ENCODE measurements around the gene MBOAT2. TPM values are rescaled to one million over a fixed set of nuclear protein-coding genes. Genes with fewer than 3 reads are reported as not detected.

MBOAT2 gene
- total and polyA plus RNA-seq, 2 experiments from 2014 or later, result 87.4 to 103 TPM

- 92 to 95% methylated on average over 11 of the region's 11 CpGs for WGBS, 2 experiments (ENCODE audit: low coverage in 1 of 2, low lambda C conversion rate in 2 of 2, missing lambda C conversion rate in 2 of 2)
- TF ChIP-seq EZH2 (IDR thresholded peaks at IDR 0.05; ENCODE audit: insufficient read depth, poor library complexity, severe bottlenecking) (no peak), EZH2phosphoT487 (IDR thresholded peaks at IDR 0.05; ENCODE audit: insufficient read depth, low read depth) (no peak)
- H2AFZ ChIP-seq, result no peak overlapping the region
- in situ Hi-C loops (cut with MboI), result no loop called here
- peaks cover 50% of the 10 kb centered on the region for H3F3A ChIP-seq (ENCODE audit: insufficient read depth)
- H3K36me3 ChIP-seq (ENCODE audit: low read depth), result no peaks in the 10 kb centered on the region
- no peak overlapping the region for H3K9ac ChIP-seq
- H3K79me2 ChIP-seq (ENCODE audit: insufficient read depth), result peaks cover 97% of the 10 kb centered on the region
- H3K27ac ChIP-seq, result peak overlapping the region; percentile 66
- H3K9me3 ChIP-seq (ENCODE audit: low read depth), result no peaks in the 10 kb centered on the region
- no peak overlapping the region for H3K4me3 ChIP-seq
- no peaks in the 10 kb centered on the region for H3K9me2 ChIP-seq (ENCODE audit: insufficient read depth)
- H4K20me1 ChIP-seq (ENCODE audit: insufficient read depth), result no peaks in the 10 kb centered on the region
- H3K4me2 ChIP-seq (ENCODE audit: unreplicated experiment), result peak overlapping the region; percentile 63
- H3K27me3 ChIP-seq (replicated peaks; ENCODE audit: insufficient read depth), result no peaks in the 10 kb centered on the region
- H3K4me1 ChIP-seq (ENCODE audit: insufficient read depth), result peaks cover 71% of the 10 kb centered on the region
- peak; percentile 18 for DNase-seq
These were observed 17.0 kb downstream of the MBOAT2 start for GRCh38 chr2:8986327-8986976.

GRCh38 chr2:8985561-8986326, 17.7 kb downstream of the MBOAT2 start:
- H3K27ac ChIP-seq, result peak overlapping the region; percentile 66
- TF ChIP-seq EZH2 (IDR thresholded peaks at IDR 0.05; ENCODE audit: insufficient read depth, poor library complexity, severe bottlenecking) (no peak), EZH2phosphoT487 (IDR thresholded peaks at IDR 0.05; ENCODE audit: insufficient read depth, low read depth) (no peak)
- H3K9ac ChIP-seq, result no peak overlapping the region
- H3K4me3 ChIP-seq, result no peak overlapping the region
- no peaks in the 10 kb centered on the region for H3K9me3 ChIP-seq (ENCODE audit: low read depth)
- peak; percentile 70 for DNase-seq
- H3K4me1 ChIP-seq (ENCODE audit: insufficient read depth), result peaks cover 71% of the 10 kb centered on the region
- H3K36me3 ChIP-seq (ENCODE audit: low read depth), result no peaks in the 10 kb centered on the region
- peaks cover 50% of the 10 kb centered on the region for H3F3A ChIP-seq (ENCODE audit: insufficient read depth)
- H4K20me1 ChIP-seq (ENCODE audit: insufficient read depth), result no peaks in the 10 kb centered on the region
- H3K79me2 ChIP-seq (ENCODE audit: insufficient read depth), result peaks cover 97% of the 10 kb centered on the region
- WGBS, 2 experiments (ENCODE audit: low coverage in 1 of 2, low lambda C conversion rate in 2 of 2, missing lambda C conversion rate in 2 of 2), result 77 to 83% methylated on average over 4 of the region's 4 CpGs
- no peak overlapping the region for H2AFZ ChIP-seq
- H3K9me2 ChIP-seq (ENCODE audit: insufficient read depth), result no peaks in the 10 kb centered on the region
- H3K4me2 ChIP-seq (ENCODE audit: unreplicated experiment), result peak overlapping the region; percentile 59
- H3K27me3 ChIP-seq (replicated peaks; ENCODE audit: insufficient read depth), result no peaks in the 10 kb centered on the region
- in situ Hi-C loops (cut with MboI), result no loop called here

- in situ Hi-C loops (cut with MboI), result no loop called here
- peaks cover 97% of the 10 kb centered on the region for H3K79me2 ChIP-seq (ENCODE audit: insufficient read depth)
- H3K9ac ChIP-seq, result no peak overlapping the region
- peak overlapping the region; percentile 56 for H3K4me2 ChIP-seq (ENCODE audit: unreplicated experiment)
- H4K20me1 ChIP-seq (ENCODE audit: insufficient read depth), result no peaks in the 10 kb centered on the region
- H3K9me2 ChIP-seq (ENCODE audit: insufficient read depth), result no peaks in the 10 kb centered on the region
- H3K4me1 ChIP-seq (ENCODE audit: insufficient read depth), result peaks cover 68% of the 10 kb centered on the region
- H2AFZ ChIP-seq, result no peak overlapping the region
- 81 to 82% methylated on average over 4 of the region's 4 CpGs for WGBS, 2 experiments (ENCODE audit: low coverage in 1 of 2, low lambda C conversion rate in 2 of 2, missing lambda C conversion rate in 2 of 2)
- no peaks in the 10 kb centered on the region for H3K36me3 ChIP-seq (ENCODE audit: low read depth)
- TF ChIP-seq EZH2 (IDR thresholded peaks at IDR 0.05; ENCODE audit: insufficient read depth, poor library complexity, severe bottlenecking), result no peak
- no peak for TF ChIP-seq EZH2phosphoT487 (IDR thresholded peaks at IDR 0.05; ENCODE audit: insufficient read depth, low read depth)
- peak overlapping the region; percentile 66; the same call in 1 of the 2 replicates for H3K27ac ChIP-seq
- no peaks in the 10 kb centered on the region for H3K27me3 ChIP-seq (replicated peaks; ENCODE audit: insufficient read depth)
- H3F3A ChIP-seq (ENCODE audit: insufficient read depth), result peaks cover 50% of the 10 kb centered on the region
- DNase-seq, result peak; percentile 8
- no peaks in the 10 kb centered on the region for H3K9me3 ChIP-seq (ENCODE audit: low read depth)
- H3K4me3 ChIP-seq, result no peak overlapping the region
These were observed 18.6 kb downstream of the MBOAT2 start for GRCh38 chr2:8984855-8985254.

GRCh38 chr2:8984157-8984556, 19.3 kb downstream of the MBOAT2 start:
- no peaks in the 10 kb centered on the region for H4K20me1 ChIP-seq (ENCODE audit: insufficient read depth)
- TF ChIP-seq EZH2 (IDR thresholded peaks at IDR 0.05; ENCODE audit: insufficient read depth, poor library complexity, severe bottlenecking) (no peak), EZH2phosphoT487 (IDR thresholded peaks at IDR 0.05; ENCODE audit: insufficient read depth, low read depth) (no peak)
- H3K4me2 ChIP-seq (ENCODE audit: unreplicated experiment), result peak overlapping the region; percentile 56
- DNase-seq, result peak; percentile 18
- H3K9ac ChIP-seq, result no peak overlapping the region
- no peaks in the 10 kb centered on the region for H3K9me3 ChIP-seq (ENCODE audit: low read depth)
- no peak overlapping the region for H3K4me3 ChIP-seq
- peaks cover 50% of the 10 kb centered on the region for H3F3A ChIP-seq (ENCODE audit: insufficient read depth)
- no peaks in the 10 kb centered on the region for H3K9me2 ChIP-seq (ENCODE audit: insufficient read depth)
- H3K79me2 ChIP-seq (ENCODE audit: insufficient read depth), result peaks cover 97% of the 10 kb centered on the region
- H3K27ac ChIP-seq, result peak overlapping the region; percentile 66
- H3K36me3 ChIP-seq (ENCODE audit: low read depth), result no peaks in the 10 kb centered on the region
- H2AFZ ChIP-seq, result no peak overlapping the region
- H3K27me3 ChIP-seq (replicated peaks; ENCODE audit: insufficient read depth), result no peaks in the 10 kb centered on the region
- in situ Hi-C loops (cut with MboI), result no loop called here
- H3K4me1 ChIP-seq (ENCODE audit: insufficient read depth), result peaks cover 62% of the 10 kb centered on the region
- WGBS, 2 experiments (ENCODE audit: low coverage in 1 of 2, low lambda C conversion rate in 2 of 2, missing lambda C conversion rate in 2 of 2), result 46 to 48% methylated on average over 5 of the region's 5 CpGs
